Loucy (cell line): ENCODE results near the gene LAMB4.

Experiments used
- EZH2phosphoT487 ChIP-seq: fragments of 200-600 bp; IDR thresholded peaks from 2 replicates; pipeline ENCODE4 v1.6.1; 2018; ENCODE audit warnings: antibody characterized with exemption, mild to moderate bottlenecking, moderate library complexity, borderline replicate concordance
- TF ChIP-seq, protein P1 (sequence below): fragments of 200-600 bp; sonication (generic); conservative IDR thresholded peaks from 2 replicates; pipeline ENCODE4 v1.5.1; 2014; ENCODE audit warnings: mild to moderate bottlenecking, antibody characterized with exemption, low read length

DNA sequence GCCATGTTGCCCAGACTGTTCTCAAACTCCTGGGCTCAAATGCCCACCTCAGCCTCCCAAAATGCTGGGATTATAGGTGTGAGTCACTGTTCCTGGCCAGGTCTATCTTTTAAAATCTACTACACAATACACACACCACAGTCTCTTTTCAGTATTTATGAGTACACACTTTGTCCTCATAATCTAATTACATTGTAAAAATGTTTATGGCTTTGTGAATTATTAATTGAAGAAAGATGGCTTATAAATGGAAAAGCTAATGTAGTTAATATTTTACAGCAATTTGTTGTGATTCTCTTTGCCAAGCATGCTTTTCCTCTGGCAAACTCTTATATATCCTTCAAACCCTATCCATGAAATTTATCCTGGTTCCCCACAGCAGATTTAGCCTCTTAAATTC lies 22.0 kb downstream of the LAMB4 start:
- TF ChIP-seq, protein P1, sequence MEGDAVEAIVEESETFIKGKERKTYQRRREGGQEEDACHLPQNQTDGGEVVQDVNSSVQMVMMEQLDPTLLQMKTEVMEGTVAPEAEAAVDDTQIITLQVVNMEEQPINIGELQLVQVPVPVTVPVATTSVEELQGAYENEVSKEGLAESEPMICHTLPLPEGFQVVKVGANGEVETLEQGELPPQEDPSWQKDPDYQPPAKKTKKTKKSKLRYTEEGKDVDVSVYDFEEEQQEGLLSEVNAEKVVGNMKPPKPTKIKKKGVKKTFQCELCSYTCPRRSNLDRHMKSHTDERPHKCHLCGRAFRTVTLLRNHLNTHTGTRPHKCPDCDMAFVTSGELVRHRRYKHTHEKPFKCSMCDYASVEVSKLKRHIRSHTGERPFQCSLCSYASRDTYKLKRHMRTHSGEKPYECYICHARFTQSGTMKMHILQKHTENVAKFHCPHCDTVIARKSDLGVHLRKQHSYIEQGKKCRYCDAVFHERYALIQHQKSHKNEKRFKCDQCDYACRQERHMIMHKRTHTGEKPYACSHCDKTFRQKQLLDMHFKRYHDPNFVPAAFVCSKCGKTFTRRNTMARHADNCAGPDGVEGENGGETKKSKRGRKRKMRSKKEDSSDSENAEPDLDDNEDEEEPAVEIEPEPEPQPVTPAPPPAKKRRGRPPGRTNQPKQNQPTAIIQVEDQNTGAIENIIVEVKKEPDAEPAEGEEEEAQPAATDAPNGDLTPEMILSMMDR = no peak
- TF ChIP-seq EZH2phosphoT487 = no peak
